NCI-H1417 (cell line): Measurements from ENCODE around the gene MAPK8IP3.
A peak's percentile ranks its signal among the peaks of the same experiment; 100 is the strongest.
"Not testable (repeated sequence)": the region's sequence is repeated elsewhere in the genome, so short reads cannot be mapped to it uniquely, and the experiment has no call there.

Source experiments
- DNase-seq, 3 experiments: peaks; one replicate each; lab custom pipeline; 2025; lab: John Stamatoyannopoulos, UW

The MAPK8IP3 gene

DNA sequence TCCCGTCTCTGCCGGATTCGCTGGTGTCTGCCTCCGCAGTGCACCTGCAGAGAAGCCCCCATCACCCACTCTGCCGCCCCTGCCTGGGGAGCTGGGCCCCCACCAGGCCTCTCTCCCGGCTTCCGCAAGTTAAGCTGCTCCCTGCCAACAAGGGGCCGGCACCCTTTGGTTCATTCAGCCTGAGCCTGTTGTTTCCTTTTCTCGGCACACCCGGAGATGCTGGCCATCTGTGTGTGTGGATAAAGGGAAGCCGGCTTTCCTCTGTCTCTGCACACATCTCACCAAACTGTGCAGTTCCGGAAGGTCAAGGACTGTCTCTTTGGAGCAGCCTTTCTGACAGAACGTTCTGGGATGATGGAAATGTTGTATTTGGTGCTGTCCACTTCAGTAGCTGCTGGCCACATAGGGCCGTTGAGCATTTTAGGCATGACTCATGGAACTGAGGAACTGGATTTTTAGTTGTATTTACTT is 6.8 kb downstream of the MAPK8IP3 start:
- no peak for DNase-seq

DNA sequence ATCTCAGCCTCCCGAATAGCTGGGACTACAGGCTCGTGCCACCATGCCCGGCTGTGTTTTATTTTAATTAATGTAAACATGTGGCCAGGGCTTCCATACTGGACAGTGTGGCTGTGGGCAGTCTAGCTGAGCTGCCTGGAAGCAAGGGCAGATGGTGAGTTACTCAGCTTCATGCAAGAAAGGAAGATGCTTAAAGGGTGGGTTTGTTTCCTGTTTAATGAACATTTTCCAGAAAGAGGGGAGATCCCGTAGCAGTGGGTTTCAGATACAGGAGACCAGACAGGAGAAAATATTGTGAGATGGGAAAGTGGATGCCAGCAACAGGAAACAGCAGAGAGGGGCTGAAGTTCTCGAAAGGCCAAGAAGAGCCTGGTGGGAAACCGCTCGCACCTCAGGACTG is 7.3 kb downstream of the MAPK8IP3 start:
- no peak for DNase-seq

- no peak for DNase-seq
These were observed 7.9 kb downstream of the MAPK8IP3 start for GRCh38 chr16:1713933-1714332.

DNA sequence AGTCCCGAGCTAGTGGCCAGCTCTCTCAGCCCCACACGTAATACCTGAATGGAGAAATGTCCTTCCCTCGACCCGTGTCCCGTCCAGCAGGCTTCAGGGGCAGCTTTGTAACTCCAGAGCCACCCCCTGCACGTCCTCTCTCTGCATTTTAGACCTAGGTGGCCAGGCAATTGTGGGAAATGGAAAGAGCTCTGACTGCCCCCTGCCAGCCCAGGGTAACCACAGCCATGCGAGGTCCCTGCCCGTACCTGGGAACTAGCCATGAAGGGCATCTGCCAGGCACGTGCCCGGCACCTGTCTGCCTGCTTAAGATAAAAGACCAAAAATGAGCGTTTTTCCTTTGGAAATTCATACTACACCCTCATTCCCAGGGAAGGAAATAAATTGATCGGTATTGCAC is 9.2 kb downstream of the MAPK8IP3 start:
- no peak for DNase-seq

DNA sequence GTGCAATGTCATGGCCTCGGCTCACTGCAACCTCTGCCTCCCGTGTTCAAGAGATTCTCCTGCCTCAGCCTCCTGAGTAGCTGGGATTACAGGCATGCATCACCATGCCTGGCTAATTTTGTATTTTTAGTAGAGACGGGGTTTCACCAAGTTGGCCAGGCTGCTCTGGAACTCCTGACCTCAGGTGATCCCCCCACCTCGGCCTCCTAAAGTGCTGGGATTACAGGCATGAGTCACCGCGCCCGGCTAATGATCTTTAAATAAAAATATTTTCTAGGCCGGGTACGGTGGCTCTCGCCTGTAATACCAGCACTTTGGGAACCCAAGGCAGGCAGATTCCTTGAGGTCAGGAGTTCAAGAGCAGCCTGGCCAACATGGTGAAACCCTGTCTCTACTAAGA is 12.2 kb downstream of the MAPK8IP3 start:
- DNase-seq: not testable (repeated sequence)

DNA sequence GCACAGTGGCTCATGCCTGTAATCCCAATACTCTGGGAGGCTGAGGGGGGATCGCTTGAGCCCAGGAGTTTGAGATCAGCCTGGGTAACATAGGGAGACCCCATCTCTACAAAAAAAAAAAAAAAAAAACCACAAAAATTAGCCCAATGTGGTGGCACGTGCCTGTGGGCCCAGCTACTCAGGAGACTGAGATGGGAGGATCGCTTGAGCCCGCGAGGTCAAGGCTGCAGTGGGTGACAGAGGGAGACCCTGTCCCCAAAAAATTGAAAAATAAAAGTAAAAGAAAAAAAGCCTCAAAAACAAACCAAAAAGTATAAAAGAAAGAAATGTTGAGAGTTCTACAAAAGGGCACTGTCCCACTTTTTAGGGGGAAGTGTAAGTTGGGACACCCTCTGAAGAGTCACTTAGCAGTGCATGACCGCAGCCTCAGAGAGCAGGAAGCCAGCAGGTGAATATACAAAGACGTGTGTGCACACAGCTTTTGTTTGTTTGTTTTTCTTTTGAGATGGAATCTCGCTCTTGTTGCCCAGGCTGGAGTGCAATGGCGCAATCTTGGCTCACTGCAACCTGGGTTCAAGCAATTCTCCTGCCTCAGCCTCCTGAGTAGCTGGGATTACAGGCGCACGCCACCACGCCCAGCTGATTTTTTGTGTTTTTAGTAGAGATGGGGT is 13.7 kb downstream of the MAPK8IP3 start:
- DNase-seq: not testable (repeated sequence)

DNA sequence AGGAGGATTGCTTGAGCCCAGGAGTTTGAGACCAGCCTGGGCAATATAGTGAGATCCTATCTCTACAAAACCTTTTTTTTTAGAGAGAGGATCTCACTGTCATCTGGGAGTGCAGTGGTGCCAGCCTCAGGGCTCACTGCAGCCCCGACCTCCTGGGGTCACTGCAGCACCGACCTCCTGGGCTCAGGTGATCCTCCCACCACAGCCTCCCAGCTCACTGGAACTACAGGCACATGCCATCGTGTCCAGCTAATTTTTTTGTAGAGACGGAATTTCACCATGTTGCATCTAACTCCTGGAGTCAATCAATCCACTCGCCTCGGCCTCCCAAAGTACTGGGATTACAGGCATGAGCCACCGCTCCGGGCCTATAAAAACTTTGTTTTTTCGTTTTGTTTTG is 15.4 kb downstream of the MAPK8IP3 start:
- DNase-seq: no peak

- peak in 2 of 3 experiments; percentile 26 to 35 for DNase-seq
These were observed 17.6 kb downstream of the MAPK8IP3 start for GRCh38 chr16:1723450-1724147.

DNA sequence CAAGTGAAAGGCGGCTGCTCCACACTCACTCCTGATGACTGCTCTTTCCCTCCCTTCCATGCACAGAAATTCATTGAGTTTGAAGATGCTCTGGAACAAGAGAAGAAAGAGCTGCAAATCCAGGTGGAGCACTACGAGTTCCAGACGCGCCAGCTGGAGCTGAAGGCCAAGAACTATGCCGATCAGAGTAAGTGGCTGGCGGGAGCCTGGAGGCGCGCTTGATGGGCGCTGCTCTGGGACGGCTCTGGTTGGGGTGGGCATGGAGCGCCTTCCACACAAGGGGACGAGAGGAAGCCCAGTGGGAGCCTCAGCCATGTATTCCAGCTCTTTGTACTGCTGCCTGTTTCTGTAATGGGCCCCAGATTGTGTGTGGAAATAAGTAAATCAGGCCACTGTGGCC is 18.5 kb downstream of the MAPK8IP3 start:
- DNase-seq: no peak

DNA sequence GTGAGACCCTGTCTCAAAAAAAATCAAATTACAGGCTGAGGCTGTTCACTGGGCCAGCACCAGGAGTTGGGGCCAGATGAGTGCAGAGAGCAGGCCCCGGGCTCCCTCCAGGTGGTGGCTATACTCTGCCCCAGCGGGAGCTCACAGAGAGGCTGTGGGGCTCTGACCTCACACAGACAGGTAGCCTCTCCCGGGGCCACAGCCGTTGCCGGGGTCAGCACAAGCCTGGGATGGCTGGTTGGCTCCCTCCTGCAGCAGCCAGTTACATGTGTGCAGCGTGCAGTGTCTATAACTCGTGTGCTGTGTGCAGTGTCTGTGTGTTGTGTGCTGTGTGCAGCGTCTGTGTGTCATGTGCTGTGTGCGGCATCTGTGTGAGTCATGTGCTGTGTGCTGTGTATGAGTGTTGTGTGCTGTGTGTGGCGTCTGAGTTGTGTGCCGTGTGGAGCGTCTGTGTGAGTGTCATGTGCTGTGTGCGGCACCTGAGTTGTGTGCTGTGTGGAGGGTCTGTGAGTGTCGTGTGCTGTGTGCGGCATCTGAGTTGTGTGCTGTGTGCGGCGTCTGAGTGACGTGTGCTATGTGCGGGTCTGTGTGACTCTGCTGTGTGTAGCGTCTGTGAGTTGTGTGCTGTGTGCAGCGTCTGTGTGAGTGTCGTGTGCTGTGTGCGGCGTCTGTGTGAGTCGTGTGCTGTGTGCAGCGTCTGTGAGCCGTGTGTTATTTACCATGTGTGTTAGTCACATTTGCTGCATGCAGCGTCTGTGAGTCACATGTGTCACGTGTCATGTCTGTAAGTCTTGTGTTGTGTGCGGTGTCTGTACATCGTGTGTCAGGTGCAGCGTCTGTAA is 20.9 kb downstream of the MAPK8IP3 start:
- no peak for DNase-seq

DNA sequence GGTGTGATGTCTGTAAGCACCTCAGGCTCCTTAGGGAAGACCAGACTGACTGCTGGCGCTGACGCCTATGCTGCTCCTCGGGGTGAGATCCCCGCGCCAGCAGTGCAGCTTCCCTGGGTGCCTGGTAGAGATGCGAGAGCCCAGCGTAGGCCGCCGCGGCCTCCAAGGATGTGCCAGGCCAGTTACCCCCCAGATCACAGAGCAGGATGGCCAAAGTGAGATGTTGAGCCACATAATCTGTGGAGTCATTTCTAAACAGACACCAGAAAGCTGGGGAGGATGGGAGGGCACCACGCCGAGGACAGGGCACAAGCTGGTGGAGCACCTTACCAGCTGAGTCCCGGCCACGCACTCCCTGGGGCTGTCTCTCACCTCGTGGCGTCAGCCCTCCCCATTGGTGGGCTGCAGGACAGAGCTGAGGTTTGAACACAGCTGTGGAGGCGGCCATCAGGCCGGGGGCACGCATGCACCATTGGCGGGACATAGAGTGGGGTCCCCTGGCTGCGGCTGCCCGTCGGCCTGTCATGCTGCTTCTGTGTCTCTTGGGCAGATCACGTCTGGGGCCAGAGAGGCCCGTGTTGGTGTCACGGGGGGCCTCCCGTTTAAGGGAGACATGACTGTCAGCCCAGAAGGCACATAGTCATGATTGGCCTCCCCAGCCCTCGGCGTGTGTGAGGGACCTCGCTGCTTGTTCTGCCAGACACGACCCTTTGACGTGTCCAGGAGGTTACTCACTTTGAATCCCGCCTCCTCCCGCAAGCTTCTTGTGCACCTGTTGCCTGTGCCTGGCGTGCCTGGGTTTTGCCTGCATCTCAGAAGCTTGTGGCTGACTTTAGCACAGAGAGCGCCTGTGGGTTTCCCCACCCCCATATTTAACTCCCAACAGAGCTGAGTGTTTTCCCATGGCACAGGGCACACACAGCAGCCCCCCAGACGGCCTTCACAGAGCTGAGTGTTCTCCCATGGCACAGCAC is 21.9 kb downstream of the MAPK8IP3 start:
- DNase-seq: no peak

GRCh38 chr16:1729026-1729425 is 23.0 kb downstream of the MAPK8IP3 start:
- DNase-seq: no peak

- DNase-seq: no peak
These were observed 23.4 kb downstream of the MAPK8IP3 start for GRCh38 chr16:1729445-1729844.

DNA sequence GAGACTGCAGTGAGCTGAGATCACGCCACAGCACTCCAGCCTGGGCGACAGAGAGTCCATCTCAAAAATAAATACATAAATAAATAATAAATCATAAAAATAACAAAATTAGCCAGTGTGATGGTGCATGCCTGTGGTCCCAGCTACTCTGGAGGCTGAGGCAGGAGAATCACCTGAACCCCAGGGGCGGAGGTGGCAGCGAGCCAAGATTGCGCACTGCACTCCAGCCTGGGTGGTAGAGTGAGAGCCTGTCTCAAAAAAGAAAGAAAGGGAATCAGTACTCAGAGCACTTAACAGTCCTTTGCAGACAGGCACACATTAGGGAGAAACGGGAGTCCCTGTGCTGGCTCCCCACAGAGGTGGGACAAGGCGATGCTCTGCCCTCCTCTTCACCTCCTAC is 25.1 kb downstream of the MAPK8IP3 start:
- no peak for DNase-seq

DNA sequence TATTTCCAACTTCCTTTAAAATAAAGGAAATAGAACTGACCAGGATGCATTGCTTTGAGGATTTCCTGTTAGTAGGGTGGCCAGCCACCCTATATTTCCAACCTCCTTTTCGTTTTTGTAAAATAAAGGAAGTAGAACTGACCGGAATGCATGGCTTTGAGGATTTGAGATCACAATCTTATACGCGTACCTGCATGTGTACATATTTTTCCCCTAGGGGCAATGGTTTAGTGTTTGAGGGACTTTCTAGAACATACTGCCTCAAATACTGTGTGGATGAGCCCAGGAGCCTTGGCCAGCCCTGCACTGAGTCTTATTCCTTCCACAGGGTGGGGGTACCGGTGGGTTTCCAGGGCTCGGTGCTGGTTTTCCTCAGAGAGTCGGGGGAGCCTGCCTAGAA is 25.6 kb downstream of the MAPK8IP3 start:
- no peak for DNase-seq

- no peak for DNase-seq
These were observed 26.1 kb downstream of the MAPK8IP3 start for GRCh38 chr16:1732071-1732470.

DNA sequence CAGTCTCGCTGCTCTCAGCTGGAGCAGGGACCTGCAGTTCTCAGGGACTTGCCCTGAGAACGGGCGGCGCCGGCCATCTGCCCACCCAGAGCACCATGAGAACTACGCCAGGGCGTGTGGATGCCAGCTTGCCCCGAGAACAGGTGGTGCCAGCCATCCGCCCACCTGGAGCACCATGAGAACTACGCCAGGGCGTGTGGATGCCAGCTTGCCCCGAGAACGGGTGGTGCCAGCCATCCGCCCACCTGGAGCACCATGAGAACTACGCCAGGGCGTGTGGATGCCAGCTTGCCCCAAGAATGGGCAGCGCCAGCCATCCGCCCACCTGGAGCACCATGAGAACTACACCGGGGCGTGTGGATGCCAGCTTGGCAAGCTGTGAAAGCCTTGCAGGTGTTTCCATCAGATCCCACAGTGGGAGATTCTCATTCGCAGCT is 26.6 kb downstream of the MAPK8IP3 start:
- not testable (repeated sequence) for DNase-seq

GRCh38 chr16:1734123-1734522 is 28.1 kb downstream of the MAPK8IP3 start:
- DNase-seq: no peak

DNA sequence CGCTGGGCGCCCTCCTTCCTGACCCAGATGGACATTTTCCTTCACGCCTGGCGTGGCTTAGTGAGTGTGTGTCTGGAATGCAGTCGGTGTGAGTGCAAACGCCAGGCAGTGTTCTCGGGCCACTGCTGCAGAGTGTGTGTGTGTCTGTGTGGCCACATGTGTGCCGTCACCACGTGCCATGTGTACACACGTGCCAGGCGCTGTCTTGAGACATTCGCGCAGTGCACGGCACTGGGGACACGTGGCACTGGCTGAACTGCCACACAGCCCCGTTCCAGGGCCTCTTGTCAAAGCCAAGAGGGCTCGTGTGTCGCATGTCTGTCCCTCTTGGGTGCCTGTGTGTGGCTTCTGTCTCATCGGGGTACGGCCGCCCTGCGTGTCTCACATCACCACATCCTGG is 28.8 kb downstream of the MAPK8IP3 start:
- DNase-seq: no peak

GRCh38 chr16:1740234-1740633 is 34.2 kb downstream of the MAPK8IP3 start:
- no peak for DNase-seq

- no peak for DNase-seq
These were observed 34.9 kb downstream of the MAPK8IP3 start for GRCh38 chr16:1740781-1741490.
